ENCODE measurements around the gene TBC1D22A. TPM values are rescaled to one million over a fixed set of nuclear protein-coding genes. Genes with fewer than 3 reads are reported as not detected.

The TBC1D22A gene
- total RNA-seq, 2 donors from 2014 or later: 21.0 to 27.9 TPM

- Mint-ChIP-seq H3K9me3 (peaks cover 13% of the 10 kb centered on the region), H3K27ac (no peak overlapping the region), H3K36me3 (ENCODE audit: low read depth) (peaks cover 37% of the 10 kb centered on the region), H3K4me3 (no peak overlapping the region), H3K27me3 (ENCODE audit: insufficient read depth) (no peaks in the 10 kb centered on the region), H3K4me1 (peaks cover 11% of the 10 kb centered on the region)
- DNase-seq: peak; percentile 66
- WGBS, 2 experiments (ENCODE audit: insufficient coverage in 1 of 2, insufficient read length in 1 of 2): 61 to 72% methylated on average over 7 to 8 of the region's 8 CpGs
- Histone ChIP-seq H3K9ac (ENCODE audit: extremely low read depth, low read length, poor library complexity, severe bottlenecking) (no peak overlapping the region), H3K4me1 (ENCODE audit: control insufficient read depth, insufficient read depth, low read length) (no peaks in the 10 kb centered on the region), H3K27me3 (ENCODE audit: control insufficient read depth, insufficient read depth, low read length, poor library complexity, severe bottlenecking) (no peaks in the 10 kb centered on the region), H3K9me3 (ENCODE audit: control insufficient read depth, low read length) (peaks cover 13% of the 10 kb centered on the region), H3K4me3 (ENCODE audit: low read length) (no peak overlapping the region), H3K36me3 (ENCODE audit: control insufficient read depth, insufficient read depth, low read length) (peaks cover 32% of the 10 kb centered on the region), H3K27ac (ENCODE audit: low read depth, low read length) (no peak overlapping the region)
- no peak for TF ChIP-seq CTCF (conservative IDR thresholded peaks at IDR 0.05)
These were observed 104.1 kb downstream of the TBC1D22A start for GRCh38 chr22:46866591-46866990.

GRCh38 chr22:46867106-46867505 is 104.7 kb downstream of the TBC1D22A start:
- peaks cover 18% of the 10 kb centered on the region for H3K9me3 Mint-ChIP-seq
- Histone ChIP-seq H3K9me3 (ENCODE audit: control insufficient read depth, low read length) (peaks cover 18% of the 10 kb centered on the region), H3K36me3 (ENCODE audit: control insufficient read depth, insufficient read depth, low read length) (peaks cover 37% of the 10 kb centered on the region), H3K4me3 (ENCODE audit: low read length) (no peak overlapping the region), H3K9ac (ENCODE audit: extremely low read depth, low read length, poor library complexity, severe bottlenecking) (no peak overlapping the region), H3K4me1 (ENCODE audit: control insufficient read depth, insufficient read depth, low read length) (no peaks in the 10 kb centered on the region), H3K27ac (ENCODE audit: low read depth, low read length) (no peak overlapping the region), H3K27me3 (ENCODE audit: control insufficient read depth, insufficient read depth, low read length, poor library complexity, severe bottlenecking) (no peaks in the 10 kb centered on the region)
- TF ChIP-seq CTCF (conservative IDR thresholded peaks at IDR 0.05): no peak
- no peaks in the 10 kb centered on the region for H3K27me3 Mint-ChIP-seq (ENCODE audit: insufficient read depth)
- peak; percentile 8 for DNase-seq
- H3K4me3 Mint-ChIP-seq: no peak overlapping the region
- H3K36me3 Mint-ChIP-seq (ENCODE audit: low read depth): peaks cover 40% of the 10 kb centered on the region
- H3K4me1 Mint-ChIP-seq: peaks cover 11% of the 10 kb centered on the region
- no peak overlapping the region for H3K27ac Mint-ChIP-seq
- WGBS, 2 experiments (ENCODE audit: insufficient coverage in 1 of 2, insufficient read length in 1 of 2): 87 to 95% methylated on average over 2 to 4 of the region's 4 CpGs

GRCh38 chr22:46869329-46869728 is 106.9 kb downstream of the TBC1D22A start:
- peaks cover 43% of the 10 kb centered on the region for H3K36me3 ChIP-seq (ENCODE audit: control insufficient read depth, insufficient read depth, low read length)
- no peaks in the 10 kb centered on the region for H3K4me1 ChIP-seq (ENCODE audit: control insufficient read depth, insufficient read depth, low read length)
- no peak overlapping the region for H3K27ac Mint-ChIP-seq
- no peak overlapping the region for H3K4me3 ChIP-seq (ENCODE audit: low read length)
- H3K27ac ChIP-seq (ENCODE audit: low read depth, low read length): no peak overlapping the region
- peaks cover 3% of the 10 kb centered on the region for H3K4me1 Mint-ChIP-seq
- peaks cover 52% of the 10 kb centered on the region for H3K36me3 Mint-ChIP-seq (ENCODE audit: low read depth)
- no peak overlapping the region for H3K9ac ChIP-seq (ENCODE audit: extremely low read depth, low read length, poor library complexity, severe bottlenecking)
- WGBS, 2 experiments (ENCODE audit: insufficient coverage in 1 of 2, insufficient read length in 1 of 2): 91 to 96% methylated on average over 4 to 5 of the region's 5 CpGs
- peak; percentile 22 for DNase-seq
- H3K27me3 Mint-ChIP-seq (ENCODE audit: insufficient read depth): no peaks in the 10 kb centered on the region
- H3K9me3 Mint-ChIP-seq: peaks cover 32% of the 10 kb centered on the region
- no peak overlapping the region for H3K4me3 Mint-ChIP-seq
- no peaks in the 10 kb centered on the region for H3K27me3 ChIP-seq (ENCODE audit: control insufficient read depth, insufficient read depth, low read length, poor library complexity, severe bottlenecking)
- TF ChIP-seq CTCF (conservative IDR thresholded peaks at IDR 0.05): no peak
- peaks cover 25% of the 10 kb centered on the region for H3K9me3 ChIP-seq (ENCODE audit: control insufficient read depth, low read length)

Data from endodermal cell (in vitro differentiated cells).